ENCODE measurements around the gene TMEM217.
"Not testable (repeated sequence)": the region's sequence is repeated elsewhere in the genome, so short reads cannot be mapped to it uniquely, and the experiment has no call there.

The TMEM217 gene

DNA sequence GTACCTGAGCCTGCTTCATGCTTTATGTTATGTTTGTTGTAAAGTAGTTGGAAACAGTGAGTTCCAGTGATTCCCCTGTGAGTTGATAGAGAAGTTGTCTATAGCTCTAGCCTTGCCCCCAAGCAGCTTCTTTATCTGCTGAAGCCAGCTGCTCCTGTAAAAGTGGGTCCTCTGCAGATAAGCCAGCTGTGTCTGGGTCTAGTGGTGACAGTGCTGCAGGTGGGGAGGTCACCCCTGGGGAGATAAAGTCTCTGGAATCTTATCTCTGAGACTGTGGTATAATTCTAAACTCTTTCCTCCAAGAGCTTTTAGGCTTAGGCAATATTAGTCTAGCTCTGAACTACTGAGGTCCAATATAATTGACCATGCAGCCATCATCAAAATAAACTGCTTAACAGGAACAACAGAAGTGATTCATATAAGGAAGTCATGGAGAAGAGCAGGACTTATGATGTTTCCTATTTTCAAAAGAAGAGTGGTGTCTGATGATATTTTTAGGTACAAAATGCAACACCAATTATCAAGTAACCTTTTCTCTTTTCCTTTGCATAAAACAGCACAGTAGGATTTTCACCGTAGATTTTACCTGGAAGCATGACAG is 44.2 kb upstream of the TMEM217 start:
- peaks cover 21% of the 10 kb centered on the region for H3K4me1 ChIP-seq (ENCODE audit: low read length)
- H2AFZ ChIP-seq (ENCODE audit: low read length), result no peak overlapping the region
- H3K36me3 ChIP-seq (replicated peaks; ENCODE audit: insufficient read depth, low read length), result no peaks in the 10 kb centered on the region
- no peaks in the 10 kb centered on the region for H4K20me1 ChIP-seq (ENCODE audit: insufficient read depth, low read length)
- no peaks in the 10 kb centered on the region for H3K27me3 ChIP-seq (replicated peaks; ENCODE audit: insufficient read depth, low read length)
- H3K27ac ChIP-seq (ENCODE audit: low read length), result no peak overlapping the region
- TF ChIP-seq EZH2 (optimal IDR thresholded peaks at IDR 0.05; ENCODE audit: low read depth, low read length) (no peak), EZH2phosphoT487 (IDR thresholded peaks at IDR 0.05; ENCODE audit: low read length) (no peak)
- TF ChIP-seq, protein P1, sequence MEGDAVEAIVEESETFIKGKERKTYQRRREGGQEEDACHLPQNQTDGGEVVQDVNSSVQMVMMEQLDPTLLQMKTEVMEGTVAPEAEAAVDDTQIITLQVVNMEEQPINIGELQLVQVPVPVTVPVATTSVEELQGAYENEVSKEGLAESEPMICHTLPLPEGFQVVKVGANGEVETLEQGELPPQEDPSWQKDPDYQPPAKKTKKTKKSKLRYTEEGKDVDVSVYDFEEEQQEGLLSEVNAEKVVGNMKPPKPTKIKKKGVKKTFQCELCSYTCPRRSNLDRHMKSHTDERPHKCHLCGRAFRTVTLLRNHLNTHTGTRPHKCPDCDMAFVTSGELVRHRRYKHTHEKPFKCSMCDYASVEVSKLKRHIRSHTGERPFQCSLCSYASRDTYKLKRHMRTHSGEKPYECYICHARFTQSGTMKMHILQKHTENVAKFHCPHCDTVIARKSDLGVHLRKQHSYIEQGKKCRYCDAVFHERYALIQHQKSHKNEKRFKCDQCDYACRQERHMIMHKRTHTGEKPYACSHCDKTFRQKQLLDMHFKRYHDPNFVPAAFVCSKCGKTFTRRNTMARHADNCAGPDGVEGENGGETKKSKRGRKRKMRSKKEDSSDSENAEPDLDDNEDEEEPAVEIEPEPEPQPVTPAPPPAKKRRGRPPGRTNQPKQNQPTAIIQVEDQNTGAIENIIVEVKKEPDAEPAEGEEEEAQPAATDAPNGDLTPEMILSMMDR (IDR thresholded peaks at IDR 0.05; ENCODE audit: low read length), result no peak
- peaks cover 13% of the 10 kb centered on the region for H3F3A ChIP-seq (ENCODE audit: insufficient read depth, low read length)
- DNase-seq, result no peak
- no peaks in the 10 kb centered on the region for H3K9me3 ChIP-seq (replicated peaks; ENCODE audit: insufficient read depth, low read length)
- no peak overlapping the region for H3K4me3 ChIP-seq (ENCODE audit: low read length)
- no peaks in the 10 kb centered on the region for H3K9me2 ChIP-seq (replicated peaks; ENCODE audit: insufficient read depth, low read length)
- H3K4me2 ChIP-seq (ENCODE audit: low read depth, low read length), result no peak overlapping the region
- H3K9ac ChIP-seq (ENCODE audit: low read length), result no peak overlapping the region
- no peaks in the 10 kb centered on the region for H3K79me2 ChIP-seq (ENCODE audit: low read length)

DNA sequence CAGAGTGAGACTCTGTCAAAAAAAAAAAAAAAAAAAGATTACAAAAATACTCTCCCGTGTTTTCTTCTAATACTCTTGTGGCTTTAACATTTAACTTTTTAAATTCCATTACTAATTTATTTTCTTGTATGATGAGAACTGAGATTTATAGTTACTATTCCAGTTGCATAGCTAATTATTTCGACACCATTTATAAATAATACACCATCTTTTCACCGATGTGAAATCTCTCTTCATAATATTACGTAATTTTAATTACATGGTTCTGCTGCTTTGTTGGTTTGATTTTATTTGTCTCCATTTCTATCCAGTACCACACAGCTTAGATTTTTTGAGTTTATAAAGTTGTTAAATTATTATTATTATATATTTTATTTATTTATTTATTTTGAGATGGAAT is 42.0 kb upstream of the TMEM217 start:
- H3F3A ChIP-seq (ENCODE audit: insufficient read depth, low read length), result no peaks in the 10 kb centered on the region
- no peak overlapping the region for H3K9ac ChIP-seq (ENCODE audit: low read length)
- H3K27me3 ChIP-seq (replicated peaks; ENCODE audit: insufficient read depth, low read length), result no peaks in the 10 kb centered on the region
- no peaks in the 10 kb centered on the region for H3K9me2 ChIP-seq (replicated peaks; ENCODE audit: insufficient read depth, low read length)
- H3K36me3 ChIP-seq (replicated peaks; ENCODE audit: insufficient read depth, low read length), result no peaks in the 10 kb centered on the region
- H3K4me3 ChIP-seq (ENCODE audit: low read length), result no peak overlapping the region
- H3K27ac ChIP-seq (ENCODE audit: low read length), result no peak overlapping the region
- H3K79me2 ChIP-seq (ENCODE audit: low read length), result no peaks in the 10 kb centered on the region
- H2AFZ ChIP-seq (ENCODE audit: low read length), result no peak overlapping the region
- no peak overlapping the region for H3K4me2 ChIP-seq (ENCODE audit: low read depth, low read length)
- TF ChIP-seq EZH2 (optimal IDR thresholded peaks at IDR 0.05; ENCODE audit: low read depth, low read length) (no peak), EZH2phosphoT487 (IDR thresholded peaks at IDR 0.05; ENCODE audit: low read length) (no peak)
- TF ChIP-seq, protein P1 (IDR thresholded peaks at IDR 0.05; ENCODE audit: low read length), result no peak
- no peaks in the 10 kb centered on the region for H4K20me1 ChIP-seq (ENCODE audit: insufficient read depth, low read length)
- H3K9me3 ChIP-seq (replicated peaks; ENCODE audit: insufficient read depth, low read length), result no peaks in the 10 kb centered on the region
- DNase-seq, result no peak
- H3K4me1 ChIP-seq (ENCODE audit: low read length), result peaks cover 8% of the 10 kb centered on the region

DNA sequence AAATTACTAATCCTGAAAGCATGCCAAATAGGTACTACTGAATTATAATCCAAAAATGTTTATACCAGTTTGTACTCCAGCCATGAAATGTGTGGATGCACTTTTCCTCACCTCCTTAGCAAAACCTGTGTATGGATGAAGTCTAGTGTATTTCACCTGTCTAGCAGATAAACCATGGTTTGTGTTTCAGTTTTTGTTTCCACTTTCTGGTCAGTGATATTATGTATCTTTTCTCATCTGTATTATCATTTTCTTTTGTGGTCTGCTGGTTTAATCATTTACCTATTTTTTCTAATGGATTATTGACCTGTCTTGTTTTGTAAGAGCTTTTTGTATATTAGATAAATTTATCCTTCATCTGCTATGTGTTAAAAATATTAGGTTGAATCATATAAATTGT is 41.0 kb upstream of the TMEM217 start:
- H3K4me2 ChIP-seq (ENCODE audit: low read depth, low read length), result no peak overlapping the region
- TF ChIP-seq EZH2phosphoT487 (IDR thresholded peaks at IDR 0.05; ENCODE audit: low read length) (no peak), EZH2 (optimal IDR thresholded peaks at IDR 0.05; ENCODE audit: low read depth, low read length) (no peak)
- TF ChIP-seq, protein P1 (IDR thresholded peaks at IDR 0.05; ENCODE audit: low read length), result no peak
- no peaks in the 10 kb centered on the region for H3F3A ChIP-seq (ENCODE audit: insufficient read depth, low read length)
- H4K20me1 ChIP-seq (ENCODE audit: insufficient read depth, low read length), result no peaks in the 10 kb centered on the region
- H3K4me3 ChIP-seq (ENCODE audit: low read length), result no peak overlapping the region
- no peaks in the 10 kb centered on the region for H3K9me2 ChIP-seq (replicated peaks; ENCODE audit: insufficient read depth, low read length)
- H3K27me3 ChIP-seq (replicated peaks; ENCODE audit: insufficient read depth, low read length), result no peaks in the 10 kb centered on the region
- no peaks in the 10 kb centered on the region for H3K9me3 ChIP-seq (replicated peaks; ENCODE audit: insufficient read depth, low read length)
- no peak for DNase-seq
- H3K9ac ChIP-seq (ENCODE audit: low read length), result no peak overlapping the region
- H2AFZ ChIP-seq (ENCODE audit: low read length), result no peak overlapping the region
- no peaks in the 10 kb centered on the region for H3K79me2 ChIP-seq (ENCODE audit: low read length)
- H3K27ac ChIP-seq (ENCODE audit: low read length), result no peak overlapping the region
- peaks cover under 1% of the 10 kb centered on the region; the same call in 1 of the 2 replicates for H3K4me1 ChIP-seq (ENCODE audit: low read length)
- no peaks in the 10 kb centered on the region for H3K36me3 ChIP-seq (replicated peaks; ENCODE audit: insufficient read depth, low read length)

DNA sequence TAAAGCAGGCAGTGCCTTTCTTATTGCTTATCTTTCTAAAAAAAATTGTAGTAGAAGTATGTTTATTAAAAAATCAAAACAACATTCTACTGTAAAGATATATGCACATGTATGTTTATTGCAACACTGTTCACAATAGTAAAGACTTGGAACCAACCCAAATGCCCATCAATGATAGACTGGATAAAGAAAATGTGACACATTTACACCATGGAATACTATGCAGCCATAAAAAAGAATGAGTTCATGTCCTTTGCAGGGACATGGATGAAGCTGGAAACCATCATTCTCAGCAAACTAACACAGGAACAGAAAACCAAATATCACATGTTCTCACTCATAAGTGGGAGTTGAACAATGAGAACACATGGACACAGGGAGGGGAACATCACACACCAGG is 39.7 kb upstream of the TMEM217 start:
- H3K4me1 ChIP-seq (ENCODE audit: low read length); H4K20me1 ChIP-seq (ENCODE audit: insufficient read depth, low read length); H3F3A ChIP-seq (ENCODE audit: insufficient read depth, low read length); H3K9ac ChIP-seq (ENCODE audit: low read length); H3K27ac ChIP-seq (ENCODE audit: low read length); H3K4me3 ChIP-seq (ENCODE audit: low read length); DNase-seq; H3K9me2 ChIP-seq (replicated peaks; ENCODE audit: insufficient read depth, low read length); H3K79me2 ChIP-seq (ENCODE audit: low read length); H3K4me2 ChIP-seq (ENCODE audit: low read depth, low read length); H2AFZ ChIP-seq (ENCODE audit: low read length); H3K9me3 ChIP-seq (replicated peaks; ENCODE audit: insufficient read depth, low read length); H3K27me3 ChIP-seq (replicated peaks; ENCODE audit: insufficient read depth, low read length); H3K36me3 ChIP-seq (replicated peaks; ENCODE audit: insufficient read depth, low read length): not testable (repeated sequence)

Measured in MM.1S (cell line).